ENCODE measurements around the gene GSTM2. TPM values are rescaled to one million over a fixed set of nuclear protein-coding genes. Genes with fewer than 3 reads are reported as not detected.

The GSTM2 gene
- total RNA-seq, 1 donor from 2014 or later: 20.3 TPM

GRCh38 chr1:109631513-109632505 lies 36.0 kb upstream of the GSTM2 start:
- no peaks in the 10 kb centered on the region for H3K4me1 ChIP-seq
- intact Hi-C loops (cut with DNase I): no loop called here
- no peak overlapping the region for H3K27ac ChIP-seq
- no peak overlapping the region for H3K4me3 ChIP-seq
- H3K27me3 ChIP-seq: no peaks in the 10 kb centered on the region
- no peak for TF ChIP-seq CTCF (IDR thresholded peaks at IDR 0.05)
- peaks cover 40 to 44% of the 10 kb centered on the region in 2 donors for H3K36me3 ChIP-seq
- DNase-seq (ENCODE audit: low spot score in 2 of 2): no peak
- H3K9me3 ChIP-seq: no peaks in the 10 kb centered on the region

- intact Hi-C loops (cut with DNase I): no loop called here
- H3K27me3 ChIP-seq: no peaks in the 10 kb centered on the region
- peak in 1 of 2 donors; percentile 48 for DNase-seq (ENCODE audit: low spot score in 2 of 2)
- H3K4me3 ChIP-seq: no peak overlapping the region
- no peak overlapping the region for H3K27ac ChIP-seq
- H3K36me3 ChIP-seq: peaks cover 30 to 34% of the 10 kb centered on the region in 2 donors
- H3K4me1 ChIP-seq: no peaks in the 10 kb centered on the region
- TF ChIP-seq CTCF (IDR thresholded peaks at IDR 0.05): no peak
- H3K9me3 ChIP-seq: no peaks in the 10 kb centered on the region
Measured at GRCh38 chr1:109632671-109633346, 35.0 kb upstream of the GSTM2 start.

DNA sequence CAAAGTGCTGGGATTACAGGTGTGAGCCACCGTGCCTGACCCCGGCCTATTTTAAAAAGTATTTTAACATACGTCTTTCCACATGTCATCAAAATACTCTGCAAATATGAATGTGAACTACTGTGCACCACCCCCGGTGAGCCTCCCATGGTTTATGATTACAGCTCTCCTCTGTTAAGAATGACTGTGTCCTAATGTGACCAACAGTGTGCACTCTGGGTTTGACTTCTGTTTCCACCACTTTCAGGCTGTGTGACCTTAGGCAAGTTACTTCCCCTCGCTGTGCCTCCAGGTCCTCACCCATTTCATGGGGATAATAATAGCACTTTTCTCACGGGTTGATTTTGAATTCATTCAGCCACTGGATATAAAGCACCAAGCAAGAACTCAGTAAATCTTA lies 33.6 kb upstream of the GSTM2 start:
- Histone ChIP-seq H3K36me3 (peaks cover 16 to 19% of the 10 kb centered on the region in 2 donors), H3K27ac (no peak overlapping the region), H3K4me3 (no peak overlapping the region), H3K27me3 (no peaks in the 10 kb centered on the region), H3K9me3 (no peaks in the 10 kb centered on the region), H3K4me1 (no peaks in the 10 kb centered on the region)
- no peak for TF ChIP-seq CTCF (IDR thresholded peaks at IDR 0.05)
- intact Hi-C loops (cut with DNase I): no loop called here
- DNase-seq (ENCODE audit: low spot score in 2 of 2): peak in 1 of 2 donors; percentile 35

- Histone ChIP-seq H3K27ac (no peak overlapping the region), H3K36me3 (peaks cover 12 to 13% of the 10 kb centered on the region in 2 donors), H3K4me3 (no peak overlapping the region), H3K27me3 (no peaks in the 10 kb centered on the region), H3K9me3 (no peaks in the 10 kb centered on the region), H3K4me1 (no peaks in the 10 kb centered on the region)
- peak in 1 of 2 donors; percentile 44 for DNase-seq (ENCODE audit: low spot score in 2 of 2)
- intact Hi-C loops (cut with DNase I): no loop called here
- TF ChIP-seq CTCF (IDR thresholded peaks at IDR 0.05): no peak
Measured at GRCh38 chr1:109634771-109635750, 32.8 kb upstream of the GSTM2 start.

DNA sequence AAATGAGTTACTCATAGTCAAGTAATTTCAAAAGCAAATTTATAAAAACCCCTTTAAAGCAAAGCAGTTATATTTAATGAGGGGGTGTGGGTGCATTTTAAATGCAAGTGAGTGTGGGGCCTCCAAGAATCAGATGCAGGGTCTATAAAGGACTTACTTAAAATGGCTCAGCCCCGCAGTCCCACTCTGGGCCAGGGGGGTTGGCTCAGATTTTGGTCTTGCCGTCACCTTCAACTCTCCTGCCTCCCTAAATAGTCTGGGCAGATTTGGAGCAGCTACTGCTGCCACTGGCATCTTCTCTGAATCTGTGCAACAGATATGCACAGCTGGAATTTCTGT lies 32.0 kb upstream of the GSTM2 start:
- no peak for TF ChIP-seq CTCF (IDR thresholded peaks at IDR 0.05)
- H3K4me3 ChIP-seq: no peak overlapping the region
- no peak overlapping the region for H3K27ac ChIP-seq
- intact Hi-C loops (cut with DNase I): no loop called here
- peaks cover 9% of the 10 kb centered on the region in 2 donors for H3K36me3 ChIP-seq
- H3K4me1 ChIP-seq: no peaks in the 10 kb centered on the region
- no peak for DNase-seq (ENCODE audit: low spot score in 2 of 2)
- no peaks in the 10 kb centered on the region for H3K9me3 ChIP-seq
- no peaks in the 10 kb centered on the region for H3K27me3 ChIP-seq

Measured in ascending aorta (tissue), 2 donors.